Endodermal cell (in vitro differentiated cells): Measurements from ENCODE around the gene MYH8. TPM values are rescaled to one million over a fixed set of nuclear protein-coding genes. Genes with fewer than 3 reads are reported as not detected.

Experiments used
- DNase-seq: peaks from one replicate; pipeline ENCODE4 v3.0.0-alpha.2; 2017
- H3K27ac ChIP-seq: 2 replicates; pipeline ENCODE4 v1.5.1; 2013; ENCODE audit warnings: mild to moderate bottlenecking, low read depth, low read length, moderate library complexity
- H3K27me3 ChIP-seq: 2 replicates; pipeline ENCODE4 v1.6.1; 2013; ENCODE audit warnings: mild to moderate bottlenecking, low read length, moderate library complexity; ENCODE audit not compliant: insufficient read depth, control insufficient read depth, poor library complexity, severe bottlenecking
- H3K36me3 ChIP-seq: 2 replicates; pipeline ENCODE4 v1.7.0; 2013; ENCODE audit warnings: mild to moderate bottlenecking, low read length, moderate library complexity; ENCODE audit not compliant: control insufficient read depth, insufficient read depth
- H3K4me1 ChIP-seq: one replicate; pipeline ENCODE4 v1.7.0; 2013; ENCODE audit warnings: low read length; ENCODE audit not compliant: control insufficient read depth, insufficient read depth
- H3K4me3 ChIP-seq: 2 replicates; pipeline ENCODE4 v1.5.1; 2013; ENCODE audit warnings: mild to moderate bottlenecking, low read length, moderate library complexity
- H3K9ac ChIP-seq: 2 replicates; pipeline ENCODE4 v1.6.1; 2013; ENCODE audit warnings: mild to moderate bottlenecking, low read length, moderate library complexity; ENCODE audit not compliant: poor library complexity, severe bottlenecking; ENCODE audit errors: extremely low read depth
- H3K9me3 ChIP-seq: 2 replicates; pipeline ENCODE4 v1.6.1; 2013; ENCODE audit warnings: mild to moderate bottlenecking, low read length, moderate library complexity; ENCODE audit not compliant: control insufficient read depth
- H3K27ac Mint-ChIP-seq: 2 replicates; pipeline ENCODE4 v1.8.0; 2020; ENCODE audit warnings: mixed read lengths
- H3K27me3 Mint-ChIP-seq: 2 replicates; pipeline ENCODE4 v1.8.0; 2021; ENCODE audit warnings: mild to moderate bottlenecking, mixed read lengths; ENCODE audit not compliant: insufficient read depth
- H3K36me3 Mint-ChIP-seq: 2 replicates; pipeline ENCODE4 v1.8.0; 2020; ENCODE audit warnings: low read depth, mixed read lengths
- H3K4me1 Mint-ChIP-seq: 2 replicates; pipeline ENCODE4 v1.8.0; 2020; ENCODE audit warnings: mixed read lengths
- H3K4me3 Mint-ChIP-seq: 2 replicates; pipeline ENCODE4 v1.8.0; 2020; ENCODE audit warnings: mild to moderate bottlenecking, moderate library complexity, mixed read lengths
- H3K9me3 Mint-ChIP-seq: 2 replicates; pipeline ENCODE4 v1.8.0; 2020; ENCODE audit warnings: mild to moderate bottlenecking, mixed read lengths
- WGBS, 2 experiments: methylation state at CpG; one replicate each; pipeline versions ENCODE4 v1.1.5 to v1.1.7; 2013; ENCODE audit warnings: missing lambda C conversion rate in 2 of 2, mixed read lengths in 1 of 2; ENCODE audit not compliant: insufficient coverage in 1 of 2, insufficient read length in 1 of 2; 5-methylcytosine and 5-hydroxymethylcytosine counted together
- total RNA-seq, 2 donors: library from RNA; stranded (reverse); fragmentation: NEBNext Ultra II Directional in 1 of 2; extraction: Animal tissue kit (Norgen Biotek cat#: 25700) in 1 of 2; gene quantifications; 2 replicates in 1 of 2; 3 replicates in 1 of 2; pipeline ENCODE4 v1.2.1, GENCODE V29; 2021
- TF ChIP-seq, protein P1 (sequence below): fragments of 200-600 bp; sonication (generic); conservative IDR thresholded peaks from 2 replicates; pipeline ENCODE4 v1.5.0; 2021; ENCODE audit warnings: antibody characterized with exemption, mild to moderate bottlenecking

MYH8 gene
- total RNA-seq, 2 donors from 2014 or later = not detected

DNA sequence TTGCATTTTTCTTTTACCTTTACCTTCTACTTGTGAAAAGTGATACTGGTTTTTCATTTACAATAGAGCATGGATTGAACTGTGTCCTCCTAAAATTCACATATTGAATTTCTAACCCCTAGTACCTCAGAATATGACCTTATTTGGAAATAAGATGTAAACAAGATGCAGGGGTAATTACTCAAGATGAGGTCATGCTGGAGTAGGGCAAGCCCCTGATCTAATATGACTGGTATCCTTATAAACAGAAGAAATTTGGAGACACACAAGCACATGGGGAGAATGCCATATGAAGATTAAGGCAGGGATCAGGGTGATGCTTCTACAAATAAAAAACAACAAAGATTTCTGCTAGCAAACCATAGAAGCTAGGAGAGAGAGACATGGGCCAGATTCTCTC, 61.2 kb downstream of the MYH8 start:
- Histone ChIP-seq H3K36me3 (no peaks in the 10 kb centered on the region), H3K9me3 (no peaks in the 10 kb centered on the region), H3K4me3 (no peak overlapping the region), H3K9ac (no peak overlapping the region), H3K4me1 (no peaks in the 10 kb centered on the region), H3K27ac (no peak overlapping the region), H3K27me3 (no peaks in the 10 kb centered on the region)
- Mint-ChIP-seq H3K27me3 (no peaks in the 10 kb centered on the region), H3K9me3 (no peaks in the 10 kb centered on the region), H3K4me1 (no peaks in the 10 kb centered on the region), H3K27ac (no peak overlapping the region), H3K36me3 (no peaks in the 10 kb centered on the region), H3K4me3 (no peak overlapping the region)
- TF ChIP-seq, protein P1, sequence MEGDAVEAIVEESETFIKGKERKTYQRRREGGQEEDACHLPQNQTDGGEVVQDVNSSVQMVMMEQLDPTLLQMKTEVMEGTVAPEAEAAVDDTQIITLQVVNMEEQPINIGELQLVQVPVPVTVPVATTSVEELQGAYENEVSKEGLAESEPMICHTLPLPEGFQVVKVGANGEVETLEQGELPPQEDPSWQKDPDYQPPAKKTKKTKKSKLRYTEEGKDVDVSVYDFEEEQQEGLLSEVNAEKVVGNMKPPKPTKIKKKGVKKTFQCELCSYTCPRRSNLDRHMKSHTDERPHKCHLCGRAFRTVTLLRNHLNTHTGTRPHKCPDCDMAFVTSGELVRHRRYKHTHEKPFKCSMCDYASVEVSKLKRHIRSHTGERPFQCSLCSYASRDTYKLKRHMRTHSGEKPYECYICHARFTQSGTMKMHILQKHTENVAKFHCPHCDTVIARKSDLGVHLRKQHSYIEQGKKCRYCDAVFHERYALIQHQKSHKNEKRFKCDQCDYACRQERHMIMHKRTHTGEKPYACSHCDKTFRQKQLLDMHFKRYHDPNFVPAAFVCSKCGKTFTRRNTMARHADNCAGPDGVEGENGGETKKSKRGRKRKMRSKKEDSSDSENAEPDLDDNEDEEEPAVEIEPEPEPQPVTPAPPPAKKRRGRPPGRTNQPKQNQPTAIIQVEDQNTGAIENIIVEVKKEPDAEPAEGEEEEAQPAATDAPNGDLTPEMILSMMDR = no peak
- DNase-seq = no peak

DNA sequence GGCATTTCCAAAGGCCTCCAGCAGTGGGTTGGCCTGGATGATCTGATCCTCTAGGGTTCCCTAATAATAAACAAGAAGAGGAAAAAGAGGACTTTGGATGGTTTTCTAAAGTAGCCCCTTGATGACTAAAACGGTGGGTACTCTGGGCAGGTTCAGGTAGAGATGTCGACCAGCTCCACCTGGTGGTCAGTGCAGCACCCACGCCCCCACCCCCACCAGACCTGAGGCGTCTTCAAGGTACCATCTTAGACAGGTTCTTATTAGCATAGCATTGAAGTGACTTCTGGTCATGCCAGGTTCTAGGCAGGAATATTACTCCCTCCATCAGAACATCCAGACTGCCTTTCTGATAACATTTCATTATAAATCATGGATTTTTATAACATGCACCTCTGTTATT, 64.0 kb downstream of the MYH8 start:
- Mint-ChIP-seq H3K9me3 (no peaks in the 10 kb centered on the region), H3K27ac (no peak overlapping the region), H3K4me3 (no peak overlapping the region), H3K27me3 (no peaks in the 10 kb centered on the region), H3K4me1 (no peaks in the 10 kb centered on the region), H3K36me3 (no peaks in the 10 kb centered on the region)
- TF ChIP-seq, protein P1 = peak; percentile 87
- Histone ChIP-seq H3K9ac (no peak overlapping the region), H3K27ac (no peak overlapping the region), H3K4me3 (no peak overlapping the region), H3K27me3 (no peaks in the 10 kb centered on the region), H3K36me3 (no peaks in the 10 kb centered on the region), H3K9me3 (no peaks in the 10 kb centered on the region), H3K4me1 (no peaks in the 10 kb centered on the region)
- 25 to 60% methylated on average over 1 to 4 of the region's 4 CpGs for WGBS, 2 experiments
- peak; percentile 94 for DNase-seq

DNA sequence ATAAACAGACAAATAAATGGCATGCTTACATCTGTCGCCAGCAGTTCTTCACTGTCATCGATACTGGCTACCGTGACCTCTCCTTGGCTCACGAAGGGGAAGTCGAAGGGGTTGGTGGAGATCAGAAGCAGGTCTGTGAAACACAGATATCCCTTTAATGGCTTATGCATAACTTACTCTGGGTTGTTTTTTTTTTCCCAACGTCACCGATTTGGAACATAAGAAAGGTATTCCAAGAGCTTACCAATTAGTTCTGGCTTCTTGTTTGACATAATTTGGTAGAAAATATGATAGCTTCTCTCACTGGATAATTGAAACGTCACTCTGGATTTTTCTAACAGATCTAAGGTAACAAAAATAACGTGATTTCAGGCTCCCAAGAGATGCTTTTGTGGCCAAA, 67.1 kb downstream of the MYH8 start:
- H3K27ac Mint-ChIP-seq = no peak overlapping the region
- no peaks in the 10 kb centered on the region for H3K36me3 Mint-ChIP-seq
- no peaks in the 10 kb centered on the region for H3K9me3 ChIP-seq
- no peaks in the 10 kb centered on the region for H3K27me3 ChIP-seq
- DNase-seq = no peak
- no peak overlapping the region for H3K4me3 Mint-ChIP-seq
- no peak overlapping the region for H3K27ac ChIP-seq
- H3K4me3 ChIP-seq = no peak overlapping the region
- H3K4me1 Mint-ChIP-seq = no peaks in the 10 kb centered on the region
- no peak overlapping the region for H3K9ac ChIP-seq
- H3K36me3 ChIP-seq = no peaks in the 10 kb centered on the region
- no peaks in the 10 kb centered on the region for H3K4me1 ChIP-seq
- 90% methylated on average over 9 of the region's 9 CpGs for WGBS, 2 experiments
- no peaks in the 10 kb centered on the region for H3K27me3 Mint-ChIP-seq
- H3K9me3 Mint-ChIP-seq = no peaks in the 10 kb centered on the region
- TF ChIP-seq, protein P1 = no peak
